NOMO-1 (cell line): Measurements from ENCODE around the gene SNCAIP.

Experiments
- DNase-seq, 2 experiments: peaks; one replicate each; lab custom pipeline; 2025; ENCODE audit not compliant: unreplicated experiment in 2 of 2; lab: John Stamatoyannopoulos, UW

Gene SNCAIP

DNA sequence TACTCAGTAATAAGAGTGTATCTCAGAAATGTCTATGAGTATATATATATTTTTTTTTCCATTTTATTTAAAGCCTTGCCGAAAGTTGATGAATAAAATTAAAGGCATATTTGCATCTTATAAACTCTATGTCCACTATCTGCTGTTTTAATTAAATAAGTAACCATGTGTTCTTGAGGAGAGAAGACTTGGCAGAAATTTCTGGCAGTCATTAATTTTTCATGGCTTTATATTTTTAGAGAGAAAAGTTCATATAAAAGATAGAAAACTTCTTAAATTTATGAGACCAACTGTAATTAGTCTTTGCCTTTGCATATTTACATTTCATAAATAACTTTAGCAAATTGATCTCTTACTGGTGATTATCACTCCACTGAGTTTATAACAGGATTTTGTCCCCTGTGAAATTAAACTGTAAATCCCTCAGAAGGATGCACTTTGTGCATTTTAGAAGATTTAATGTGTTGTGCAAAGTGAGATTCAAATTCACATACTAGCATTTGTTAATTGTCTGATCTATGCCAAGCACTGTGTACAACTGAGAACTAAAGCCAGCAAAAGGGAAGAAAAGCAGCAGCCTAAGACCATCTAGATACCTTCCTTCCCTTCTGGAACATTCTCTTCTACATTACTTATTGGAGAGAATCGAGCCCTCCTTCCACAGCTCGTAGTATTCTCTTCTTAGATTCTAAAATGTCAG, 108.7 kb downstream of the SNCAIP start:
- no peak for DNase-seq

DNA sequence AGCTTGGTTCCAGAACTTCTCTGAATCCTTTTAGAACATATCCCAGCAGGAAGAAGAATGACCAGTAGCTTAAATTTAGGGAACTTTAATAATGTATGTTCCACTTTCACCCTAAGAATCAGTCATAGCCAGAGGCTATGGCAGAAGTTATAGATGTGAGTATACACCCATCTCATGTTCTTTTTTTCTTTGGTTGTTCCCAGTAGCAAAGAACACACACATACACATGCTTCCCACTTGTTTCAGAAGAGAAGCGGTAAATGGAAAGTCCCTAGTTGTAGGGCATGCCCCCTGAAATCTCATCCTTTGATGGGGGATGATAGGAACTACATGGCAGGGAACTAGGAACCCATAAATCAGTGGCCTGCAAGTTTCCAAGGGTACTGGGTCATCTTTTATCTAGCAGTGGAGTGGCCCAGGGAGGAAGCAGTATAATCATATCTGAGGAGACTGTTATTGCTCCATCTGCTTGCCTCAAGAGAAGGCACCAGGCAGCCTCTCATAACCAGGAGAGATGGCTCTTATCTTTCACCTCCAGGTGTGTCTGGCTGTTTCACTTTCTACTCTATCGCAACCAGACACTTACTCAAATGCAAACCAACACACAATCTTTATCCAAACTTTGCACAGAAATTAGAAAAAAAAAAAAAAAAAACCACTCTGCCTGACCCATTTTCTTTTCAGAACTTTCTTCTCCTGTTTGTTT, 109.5 kb downstream of the SNCAIP start:
- no peak for DNase-seq

DNA sequence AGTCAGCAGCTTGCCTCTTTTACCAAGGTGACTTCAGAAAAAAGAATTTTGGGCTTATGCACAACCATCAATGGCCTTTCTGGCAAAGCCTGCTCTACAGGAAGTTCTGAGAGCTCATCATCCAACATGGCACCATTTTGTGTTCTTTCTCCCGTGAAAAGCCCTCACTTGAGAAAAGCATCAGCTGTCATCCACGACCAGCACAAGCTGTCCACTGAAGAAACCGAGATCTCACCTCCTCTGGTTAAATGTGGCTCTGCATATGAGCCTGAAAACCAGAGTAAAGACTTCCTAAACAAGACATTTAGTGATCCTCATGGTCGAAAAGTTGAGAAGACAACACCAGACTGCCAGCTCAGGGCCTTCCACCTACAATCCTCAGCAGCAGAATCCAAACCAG, 111.2 kb downstream of the SNCAIP start:
- DNase-seq = no peak

DNA sequence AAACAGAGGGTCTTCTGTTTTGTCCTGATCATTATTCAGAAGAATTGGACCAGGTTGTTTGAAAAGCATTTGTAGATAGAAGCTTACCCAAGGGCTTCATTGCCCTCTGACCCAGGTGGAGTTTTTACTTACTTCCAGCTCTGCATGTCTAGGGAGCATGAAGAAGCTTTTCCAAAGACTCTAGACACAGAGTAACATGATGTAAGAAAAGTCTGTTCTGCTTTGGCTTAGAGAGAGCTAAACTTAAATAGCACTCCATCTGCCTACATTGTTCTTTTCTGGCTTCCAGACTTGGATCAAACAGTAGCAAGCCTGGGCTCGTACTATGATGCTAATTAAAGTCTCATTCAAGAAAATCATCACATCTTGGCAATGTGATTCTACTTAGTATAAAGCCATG, 112.1 kb downstream of the SNCAIP start:
- no peak for DNase-seq

DNA sequence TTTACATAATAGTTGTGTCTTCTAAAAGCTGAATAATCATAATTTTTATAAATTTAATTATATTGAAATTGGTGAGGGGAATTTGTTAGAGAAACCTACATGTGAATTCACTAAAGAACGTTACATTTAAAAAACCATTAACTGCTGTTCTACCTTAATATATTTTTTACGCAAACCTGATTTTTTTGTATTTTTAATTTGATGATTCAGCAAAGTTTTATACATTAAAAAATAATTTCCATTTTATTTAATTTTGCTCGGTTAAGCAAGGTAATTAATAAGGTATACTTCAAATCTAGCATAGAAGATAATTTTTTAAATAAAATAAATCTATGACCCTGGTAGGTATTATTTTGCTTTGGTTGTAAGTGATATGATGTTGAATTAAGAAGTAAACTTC, 114.3 kb downstream of the SNCAIP start:
- no peak for DNase-seq

DNA sequence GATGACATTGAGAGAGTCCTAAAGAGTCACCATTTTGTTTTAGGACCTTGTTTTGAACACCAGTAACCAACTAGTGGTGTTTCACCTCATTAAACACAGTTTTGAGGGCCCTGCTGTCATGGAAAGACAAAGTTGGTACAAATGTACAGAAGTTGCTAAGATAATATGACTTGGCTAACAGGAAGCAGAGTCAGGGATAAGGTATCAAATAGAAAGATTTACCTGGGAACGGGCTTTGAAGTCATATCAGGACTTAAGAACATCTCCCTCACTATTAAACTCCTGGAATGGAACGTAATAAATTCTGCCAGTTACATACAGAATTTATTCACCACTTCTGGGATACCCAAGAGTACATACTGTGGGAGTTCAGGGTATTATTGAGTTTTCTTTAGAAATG, 115.6 kb downstream of the SNCAIP start:
- DNase-seq = no peak

DNA sequence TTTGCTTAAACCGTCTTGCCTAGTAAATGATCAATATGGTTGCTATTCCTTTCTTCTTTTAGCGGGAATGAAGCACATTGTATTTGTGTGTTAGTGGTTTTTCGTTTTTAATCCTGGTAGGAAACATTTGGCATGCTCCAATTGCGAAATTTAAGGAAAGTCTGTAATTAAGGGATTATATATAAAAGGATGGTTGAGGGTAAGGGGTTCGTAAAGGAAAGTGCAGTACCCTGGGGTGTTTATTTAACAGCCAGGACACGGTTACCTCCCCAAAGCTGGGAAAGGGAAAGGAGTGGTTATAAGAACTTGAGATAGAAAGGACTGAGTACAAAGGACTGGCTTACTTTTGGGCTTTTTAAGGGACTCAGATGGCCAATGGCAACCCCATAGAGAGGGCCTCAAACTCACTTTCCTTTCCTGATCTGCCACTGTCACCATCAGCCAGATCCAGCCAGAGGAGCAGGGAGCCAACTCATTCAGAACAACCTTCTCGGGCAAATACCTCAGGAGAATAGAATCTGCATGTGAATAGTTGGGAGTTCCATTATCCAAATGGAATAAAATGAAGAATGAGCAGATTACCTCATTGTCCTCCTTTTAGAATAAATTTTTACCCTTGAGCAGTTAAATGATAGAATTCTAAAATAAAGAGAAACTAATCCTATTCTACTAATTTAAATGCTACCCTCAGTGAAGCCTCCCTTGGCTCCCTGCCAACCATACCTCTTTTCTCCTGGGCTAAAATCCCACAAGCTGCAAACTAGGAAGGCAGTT, 117.7 kb downstream of the SNCAIP start:
- no peak for DNase-seq

DNA sequence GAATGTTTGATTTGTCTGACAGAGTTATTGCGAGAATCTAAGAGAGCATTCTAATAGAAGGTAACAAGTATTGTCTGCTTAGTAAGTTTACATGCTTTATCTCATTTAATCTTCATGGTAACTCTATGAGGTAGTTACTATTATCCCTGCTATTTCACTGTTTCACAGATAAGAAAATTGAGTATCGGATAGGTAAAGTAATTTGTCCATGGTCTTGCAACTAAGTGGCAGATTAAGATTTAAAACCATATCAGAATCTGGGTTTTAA, 118.2 kb downstream of the SNCAIP start:
- DNase-seq = no peak

DNA sequence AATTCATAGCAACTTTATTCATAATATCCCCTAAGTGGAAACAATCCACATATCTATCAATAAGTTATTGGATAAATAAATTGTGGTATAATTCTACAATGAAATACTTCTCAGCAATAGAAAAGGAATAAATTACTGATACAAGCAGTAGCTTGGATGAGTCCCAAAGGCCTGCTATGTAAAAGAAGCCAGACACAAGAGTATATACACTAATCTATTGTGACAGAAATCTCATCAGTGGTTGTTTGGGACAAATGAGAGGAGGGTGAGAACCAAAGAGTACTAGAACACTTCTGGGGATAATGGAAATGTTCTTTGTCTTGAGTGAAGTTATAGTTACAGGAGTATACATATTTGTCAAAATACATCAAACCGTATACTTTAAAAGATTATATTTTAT, 119.3 kb downstream of the SNCAIP start:
- DNase-seq = no peak

DNA sequence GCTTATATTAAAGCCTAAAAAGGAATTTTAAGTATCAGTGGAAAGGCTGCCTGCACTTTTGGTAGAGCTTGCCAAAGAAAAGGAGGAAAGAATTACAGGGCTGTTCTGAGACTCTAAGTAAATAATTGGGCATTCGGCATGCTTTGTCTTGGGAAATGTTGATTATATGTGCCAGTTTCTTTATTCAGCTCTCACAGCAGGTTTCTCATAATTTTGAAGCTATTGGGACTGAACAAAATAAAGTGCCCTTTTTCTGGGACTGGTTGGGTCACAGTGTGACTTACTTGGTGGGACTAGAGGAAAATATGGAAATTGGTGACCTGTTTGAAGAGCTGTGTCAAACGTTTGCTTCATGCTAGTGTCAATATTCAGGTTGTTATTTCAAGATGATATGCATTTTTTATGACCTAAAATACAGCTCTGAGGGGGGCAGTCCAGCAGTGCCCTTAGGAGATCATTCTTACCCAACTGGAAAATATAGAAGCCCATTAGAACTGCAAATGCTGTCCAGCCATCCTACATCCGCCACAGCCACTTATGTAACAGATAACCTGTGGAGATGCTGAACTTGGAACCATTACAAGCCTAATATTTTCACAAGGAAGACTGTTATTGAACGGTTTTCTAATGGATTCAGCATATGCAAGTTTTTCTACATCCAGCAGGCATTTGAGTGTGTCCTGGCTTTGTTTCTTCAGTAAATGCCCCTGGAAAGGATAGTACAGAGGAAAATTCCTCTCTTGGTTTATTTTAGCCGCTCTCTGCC, 122.4 kb downstream of the SNCAIP start:
- no peak for DNase-seq

DNA sequence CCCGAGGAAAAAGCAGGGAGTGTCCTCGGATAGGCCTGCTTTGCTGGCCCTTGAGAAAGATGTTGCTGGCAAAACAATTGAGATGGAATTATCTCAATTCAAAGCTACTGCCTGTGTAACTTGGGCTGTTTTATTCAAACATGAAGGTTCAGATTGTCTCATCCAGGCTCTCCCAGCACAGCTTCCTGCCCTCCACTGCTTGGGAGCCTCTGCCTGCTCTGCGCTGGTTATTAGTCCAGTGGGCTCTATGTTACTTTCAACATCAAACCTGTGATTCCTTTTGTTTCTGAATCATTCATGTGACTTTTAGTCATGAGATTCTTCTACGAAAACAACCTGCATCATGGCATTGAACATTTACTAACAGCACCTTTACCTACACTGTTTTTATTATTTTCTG, 123.2 kb downstream of the SNCAIP start:
- DNase-seq = no peak

DNA sequence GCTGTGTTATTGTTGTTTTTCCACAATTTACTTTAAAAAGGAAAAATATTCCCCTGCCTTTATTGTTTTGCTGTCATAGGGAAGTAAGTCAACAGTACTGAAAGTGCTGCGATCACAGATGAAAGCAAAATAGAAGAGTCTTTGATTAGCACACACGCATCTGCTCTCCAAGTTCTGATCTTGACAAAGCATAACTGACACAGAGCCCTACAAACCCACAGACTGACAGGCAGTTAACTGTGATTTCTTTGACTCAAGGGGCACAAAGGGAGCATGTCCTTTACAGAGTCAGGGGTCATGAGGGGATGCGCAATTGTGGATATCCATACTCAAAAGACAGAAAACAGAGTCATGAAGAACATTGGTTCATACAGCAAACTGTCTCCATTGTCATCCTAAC, 123.7 kb downstream of the SNCAIP start:
- no peak for DNase-seq

DNA sequence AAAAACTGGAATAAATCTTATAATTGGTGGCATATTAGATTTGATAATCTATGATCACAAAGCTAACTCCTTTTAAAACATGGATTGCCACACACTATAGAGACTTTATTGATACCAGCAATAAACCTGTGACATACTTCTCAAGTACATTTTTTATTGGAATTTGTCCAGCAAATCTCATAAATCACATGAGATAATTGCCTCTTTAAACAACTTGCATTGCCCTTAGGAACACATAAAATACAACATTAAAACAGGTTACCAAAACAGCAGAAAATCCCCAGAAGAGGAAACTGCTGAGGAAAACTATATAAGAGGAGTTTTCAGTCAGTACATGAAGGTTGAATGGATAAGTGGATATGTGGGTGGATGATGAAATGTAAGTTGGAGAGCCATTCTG, 124.6 kb downstream of the SNCAIP start:
- DNase-seq = no peak

DNA sequence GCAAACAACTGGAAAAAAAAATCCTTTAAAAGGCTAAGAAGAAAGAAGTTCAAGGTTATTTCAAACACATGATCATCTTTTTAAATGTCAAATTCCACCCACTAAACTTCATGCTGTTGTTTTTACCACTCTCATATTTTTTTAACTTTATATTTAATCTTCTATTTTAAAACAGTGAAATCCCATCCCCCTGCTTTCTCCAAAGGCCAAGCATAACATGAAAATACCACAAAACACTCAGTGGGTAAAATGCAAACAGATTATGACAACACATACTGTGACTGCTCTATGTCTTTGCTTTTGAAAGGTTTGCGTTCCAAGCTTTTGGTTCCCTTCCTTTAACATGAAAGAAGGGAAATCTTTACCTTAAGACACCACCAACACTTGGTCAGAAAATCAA, 127.6 kb downstream of the SNCAIP start:
- no peak for DNase-seq

DNA sequence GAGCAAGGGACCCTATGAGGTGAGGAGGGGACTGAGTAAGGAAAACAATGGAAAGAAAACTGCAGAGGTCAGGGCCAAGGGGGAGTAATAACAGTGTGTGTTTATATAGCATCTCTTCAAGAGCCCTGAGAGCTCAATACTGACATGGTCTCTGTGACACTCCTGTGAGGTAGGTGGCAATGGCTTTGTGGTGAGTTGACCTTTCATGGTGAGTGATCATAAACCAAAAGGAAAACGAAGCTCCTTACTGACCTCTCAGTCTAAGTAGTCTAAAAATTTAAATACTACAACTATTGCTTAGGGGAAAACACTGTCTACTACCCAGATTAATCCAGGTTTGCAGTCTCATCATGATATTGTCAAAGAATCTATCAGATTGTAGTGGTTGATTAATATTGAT, 130.9 kb downstream of the SNCAIP start:
- DNase-seq = no peak

DNA sequence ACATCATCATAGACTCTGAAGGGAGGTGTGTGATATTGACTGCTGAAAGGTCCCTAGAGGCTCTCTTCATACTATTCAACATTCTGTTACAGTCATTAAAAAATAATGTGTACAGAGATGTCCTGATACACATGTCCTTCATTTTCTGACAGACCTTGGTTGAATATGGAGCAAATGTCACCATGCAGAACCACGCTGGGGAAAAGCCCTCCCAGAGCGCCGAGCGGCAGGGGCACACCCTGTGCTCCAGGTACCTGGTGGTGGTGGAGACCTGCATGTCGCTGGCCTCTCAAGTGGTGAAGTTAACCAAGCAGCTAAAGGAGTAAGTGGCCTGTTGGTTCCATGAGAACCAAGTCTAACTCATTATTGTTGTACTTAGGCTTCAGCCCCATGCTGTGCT, 132.4 kb downstream of the SNCAIP start:
- DNase-seq = no peak

DNA sequence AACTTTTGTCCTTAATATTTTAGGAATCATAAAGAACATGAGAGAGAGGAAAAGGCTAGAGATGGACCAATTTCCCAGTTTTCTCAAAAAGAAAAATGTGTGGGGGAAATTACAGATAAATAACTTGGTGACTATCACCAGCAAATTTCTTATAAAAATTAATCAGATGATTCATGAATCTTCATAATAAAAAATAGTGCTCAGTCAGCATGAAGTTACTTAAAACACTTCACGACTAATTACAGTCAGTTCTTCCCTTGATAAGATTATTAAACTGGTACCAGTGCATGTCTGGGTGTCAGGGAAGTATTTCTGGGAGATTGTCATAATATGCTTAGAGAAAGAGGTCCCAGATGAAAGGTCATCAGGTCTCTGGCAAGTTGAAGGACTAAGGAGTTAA, 133.0 kb downstream of the SNCAIP start:
- no peak for DNase-seq

DNA sequence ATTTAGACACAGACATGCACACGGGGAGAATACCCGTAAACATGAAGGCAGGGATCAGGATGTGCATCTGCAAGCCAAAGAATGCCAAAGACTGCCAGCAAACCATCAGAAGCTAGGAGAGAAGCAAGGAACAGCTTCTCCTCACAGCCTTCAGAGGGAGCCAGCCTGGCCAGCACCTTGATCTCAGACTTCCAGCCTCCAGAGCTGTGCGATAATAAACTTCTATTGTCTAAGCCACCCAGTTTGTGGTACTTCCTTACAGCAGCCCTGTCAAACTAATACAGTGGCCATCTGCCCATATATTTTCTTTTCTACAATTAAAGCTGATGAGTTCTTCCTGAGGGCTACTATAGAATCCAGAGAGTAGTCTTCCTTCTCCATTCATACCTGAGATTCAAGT, 135.0 kb downstream of the SNCAIP start:
- DNase-seq = no peak

DNA sequence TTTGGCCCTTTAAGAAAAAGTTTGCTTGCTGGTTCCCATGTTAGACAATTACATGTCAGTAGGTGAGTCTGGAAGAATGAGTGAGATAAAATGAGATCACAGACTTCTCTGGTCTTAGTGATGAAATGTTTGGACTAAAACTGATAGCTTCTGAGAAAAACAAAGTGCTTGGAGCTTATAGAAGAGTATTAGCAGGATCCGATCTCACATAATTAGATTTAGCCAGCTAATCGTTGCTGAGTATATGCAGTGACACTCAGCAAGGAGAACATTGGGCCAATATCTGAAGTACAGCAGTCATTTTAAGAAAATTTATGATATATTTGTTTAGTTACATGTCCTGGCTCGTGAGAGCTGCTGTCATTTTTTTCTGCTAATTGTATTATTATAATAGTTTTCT, 135.8 kb downstream of the SNCAIP start:
- DNase-seq = no peak

DNA sequence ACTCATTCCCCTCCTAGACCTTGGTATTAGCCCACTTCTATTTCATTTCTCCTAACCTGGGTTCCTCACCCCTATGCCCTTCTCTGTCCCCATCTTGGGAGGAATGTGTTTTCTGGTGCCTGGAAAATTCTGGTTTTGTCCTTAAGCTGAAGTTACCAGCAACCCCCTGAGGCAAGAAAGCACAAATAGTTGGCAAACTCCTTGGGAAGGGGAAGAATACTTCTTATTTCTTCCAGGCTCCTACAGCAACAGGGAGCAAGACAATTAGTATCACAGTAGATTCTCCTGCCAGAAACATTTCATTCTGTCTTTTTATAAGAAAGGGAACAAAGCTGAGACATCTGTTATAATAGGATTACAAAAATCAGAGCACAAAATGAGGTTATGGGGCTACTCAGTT, 142.5 kb downstream of the SNCAIP start:
- DNase-seq = no peak

DNA sequence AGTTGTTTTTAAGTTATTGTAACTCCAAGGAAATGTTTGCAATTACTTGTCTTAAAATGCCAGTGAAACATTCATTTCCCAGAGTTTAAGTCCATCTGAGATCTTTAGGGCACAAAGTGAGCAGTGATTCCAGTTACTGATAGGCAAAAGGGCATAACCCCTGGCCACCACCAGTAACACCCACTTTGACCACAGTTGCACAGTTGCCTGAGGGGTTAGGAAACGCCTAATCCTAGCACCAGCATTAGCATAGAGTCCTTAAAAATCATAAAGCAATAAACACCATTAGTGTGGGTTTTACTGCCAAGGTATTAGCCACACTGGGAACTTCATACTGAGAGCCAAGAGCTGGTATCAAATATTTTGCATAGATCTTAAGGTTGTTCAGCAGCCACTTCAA, 143.9 kb downstream of the SNCAIP start:
- DNase-seq = no peak
